ENCODE results near the gene CYSLTR2.
"Not testable (repeated sequence)": the region's sequence is repeated elsewhere in the genome, so short reads cannot be mapped to it uniquely, and the experiment has no call there.

The CYSLTR2 gene

GRCh38 chr13:48645845-48646244 lies 7.9 kb upstream of the CYSLTR2 start:
- no peak for DNase-seq

GRCh38 chr13:48646791-48647190 lies 6.9 kb upstream of the CYSLTR2 start:
- DNase-seq, result no peak

GRCh38 chr13:48647625-48648024 lies 6.1 kb upstream of the CYSLTR2 start:
- DNase-seq, result no peak

GRCh38 chr13:48648446-48648845 lies 5.3 kb upstream of the CYSLTR2 start:
- DNase-seq, result no peak

- no peak for DNase-seq
Observed at GRCh38 chr13:48652851-48653471, 768 bp upstream of the CYSLTR2 start.

- DNase-seq, result no peak
Observed at GRCh38 chr13:48654511-48654910, 782 bp downstream of the CYSLTR2 start.

- no peak for DNase-seq
Observed at GRCh38 chr13:48655291-48655690, 1.6 kb downstream of the CYSLTR2 start.

- no peak for DNase-seq
Observed at GRCh38 chr13:48656608-48657007, 2.9 kb downstream of the CYSLTR2 start.

GRCh38 chr13:48660361-48661076 lies 6.8 kb downstream of the CYSLTR2 start:
- peak in 3 of 14 donors; percentile 3 to 23 (median 12) for DNase-seq

- DNase-seq, result no peak
Observed at GRCh38 chr13:48661107-48661506, 7.4 kb downstream of the CYSLTR2 start.

- DNase-seq, result no peak
Observed at GRCh38 chr13:48662226-48662625, 8.5 kb downstream of the CYSLTR2 start.

- DNase-seq, result no peak
Observed at GRCh38 chr13:48667136-48667535, 13.4 kb downstream of the CYSLTR2 start.

GRCh38 chr13:48671421-48671820 lies 17.7 kb downstream of the CYSLTR2 start:
- not testable (repeated sequence) for DNase-seq

GRCh38 chr13:48675247-48675646 lies 21.5 kb downstream of the CYSLTR2 start:
- no peak for DNase-seq

- no peak for DNase-seq
Observed at GRCh38 chr13:48678316-48678715, 24.6 kb downstream of the CYSLTR2 start.

GRCh38 chr13:48679941-48680680 lies 26.4 kb downstream of the CYSLTR2 start:
- no peak for DNase-seq

- no peak for DNase-seq
Observed at GRCh38 chr13:48680756-48681392, 27.1 kb downstream of the CYSLTR2 start.

- no peak for DNase-seq
Observed at GRCh38 chr13:48681905-48682304, 28.2 kb downstream of the CYSLTR2 start.

- DNase-seq, result no peak
Observed at GRCh38 chr13:48682436-48682835, 28.7 kb downstream of the CYSLTR2 start.

GRCh38 chr13:48686636-48687210 lies 33.0 kb downstream of the CYSLTR2 start:
- DNase-seq, result no peak

- DNase-seq, result no peak
Observed at GRCh38 chr13:48687249-48687648, 33.5 kb downstream of the CYSLTR2 start.

GRCh38 chr13:48693998-48694397 lies 40.3 kb downstream of the CYSLTR2 start:
- DNase-seq, result no peak

GRCh38 chr13:48695776-48696175 lies 42.0 kb downstream of the CYSLTR2 start:
- no peak for DNase-seq
